MG63 (cell line): ENCODE data around the gene LHFPL2. TPM values are rescaled to one million over a fixed set of nuclear protein-coding genes. Genes with fewer than 3 reads are reported as not detected.
A peak's percentile ranks its signal among the peaks of the same experiment; 100 is the strongest.
"Not testable (repeated sequence)": the region's sequence is repeated elsewhere in the genome, so short reads cannot be mapped to it uniquely, and the experiment has no call there.

Experiments used
- DNase-seq: peaks from one replicate; pipeline ENCODE4 v3.0.0-alpha.2; 2020
- H3K27me3 ChIP-seq: fragments of 250-450 bp; sonication (Bioruptor Pico); 2 replicates; pipeline ENCODE4 v1.5.1; 2020; ENCODE audit warnings: mild to moderate bottlenecking, moderate library complexity
- H3K36me3 ChIP-seq: fragments of 250-450 bp; sonication (Bioruptor Pico); 2 replicates; pipeline ENCODE4 v1.5.1; 2020; ENCODE audit warnings: mild to moderate bottlenecking, moderate library complexity
- H3K4me3 ChIP-seq: fragments of 250-450 bp; sonication (Bioruptor Pico); 2 replicates; pipeline ENCODE4 v1.5.1; 2020; ENCODE audit warnings: mild to moderate bottlenecking, moderate library complexity
- H3K9me3 ChIP-seq: fragments of 250-450 bp; sonication (Bioruptor Pico); 2 replicates; pipeline ENCODE4 v1.5.1; 2020; ENCODE audit warnings: mild to moderate bottlenecking, moderate library complexity
- total RNA-seq: library from RNA; depleted of rRNA; stranded (reverse); fragments of >200 nt; shearing (Covaris generic); gene quantifications from 2 replicates; pipeline ENCODE4 v1.2.3, GENCODE V29; 2014; ENCODE audit warnings: low replicate concordance

LHFPL2 gene
- total RNA-seq, 1 experiment from 2014 or later = 14.0 TPM

- Histone ChIP-seq H3K27me3 (no peaks in the 10 kb centered on the region), H3K4me3 (no peak overlapping the region), H3K36me3 (peaks cover 23% of the 10 kb centered on the region), H3K9me3 (no peaks in the 10 kb centered on the region)
- no peak for DNase-seq
These were observed 157.7 kb downstream of the LHFPL2 start for GRCh38 chr5:78490709-78491485.

DNA sequence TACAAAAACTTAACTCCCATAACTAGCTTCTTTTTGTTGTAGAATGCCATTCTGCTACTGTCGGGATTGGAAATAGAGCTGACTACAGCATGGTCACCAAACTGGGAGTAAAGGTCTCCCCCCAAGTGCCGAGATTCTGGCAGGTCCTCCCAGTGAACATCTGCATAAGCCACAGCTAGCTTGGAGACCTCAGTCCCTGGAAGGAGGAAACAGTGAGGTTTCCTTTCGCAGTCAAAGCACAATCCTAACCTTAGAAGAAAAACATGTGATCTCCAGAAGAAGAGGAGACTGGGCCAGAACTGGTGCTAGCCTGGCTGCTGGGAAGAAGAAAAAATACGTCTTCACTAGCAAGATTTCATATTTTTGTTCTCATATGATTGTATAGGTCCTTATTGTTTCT, 160.7 kb downstream of the LHFPL2 start:
- H3K9me3 ChIP-seq = no peaks in the 10 kb centered on the region

DNA sequence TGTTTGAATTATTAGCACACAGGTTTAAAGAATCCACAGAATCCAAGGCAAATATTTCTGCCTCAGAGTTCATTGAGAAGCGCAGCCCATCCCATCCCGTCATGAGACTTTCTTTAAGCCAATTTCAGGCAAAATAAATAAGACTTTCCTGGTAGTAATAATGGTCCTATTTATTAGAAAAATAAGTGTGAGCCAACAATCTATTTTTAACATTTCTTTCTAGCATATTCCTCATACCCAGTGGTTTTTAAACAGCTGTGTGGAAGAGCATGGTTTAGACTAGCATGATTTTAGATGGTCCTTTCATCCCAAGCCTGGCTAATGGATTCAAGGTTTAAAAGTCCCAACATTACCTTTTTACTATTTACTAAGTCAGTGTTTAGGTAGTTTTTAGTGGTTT, 162.4 kb downstream of the LHFPL2 start:
- Histone ChIP-seq H3K27me3 (no peaks in the 10 kb centered on the region), H3K36me3 (peaks cover 27% of the 10 kb centered on the region), H3K4me3 (no peak overlapping the region), H3K9me3 (no peaks in the 10 kb centered on the region)
- no peak for DNase-seq

More for the DNA sequence above, 160.7 kb downstream of the LHFPL2 start:
- no peak for DNase-seq
- Histone ChIP-seq H3K4me3 (no peak overlapping the region), H3K36me3 (peaks cover 23% of the 10 kb centered on the region), H3K27me3 (no peaks in the 10 kb centered on the region)

- DNase-seq = peak; percentile 20
- peaks cover 27% of the 10 kb centered on the region for H3K36me3 ChIP-seq
These were observed 164.6 kb downstream of the LHFPL2 start for GRCh38 chr5:78483809-78484521.

GRCh38 chr5:78482948-78483347, 165.6 kb downstream of the LHFPL2 start:
- Histone ChIP-seq H3K27me3 (no peaks in the 10 kb centered on the region), H3K4me3 (no peak overlapping the region), H3K9me3 (no peaks in the 10 kb centered on the region), H3K36me3 (peaks cover 20% of the 10 kb centered on the region)
- no peak for DNase-seq

More at GRCh38 chr5:78483809-78484521, 164.6 kb downstream of the LHFPL2 start:
- Histone ChIP-seq H3K9me3 (no peaks in the 10 kb centered on the region), H3K27me3 (no peaks in the 10 kb centered on the region), H3K4me3 (no peak overlapping the region)

- DNase-seq = no peak
- H3K4me3 ChIP-seq = no peak overlapping the region
- H3K9me3 ChIP-seq = no peaks in the 10 kb centered on the region
- no peaks in the 10 kb centered on the region for H3K27me3 ChIP-seq
- H3K36me3 ChIP-seq = no peaks in the 10 kb centered on the region; the same call in 1 of the 2 replicates
These were observed 171.8 kb downstream of the LHFPL2 start for GRCh38 chr5:78476795-78477194.

GRCh38 chr5:78475370-78475769, 173.2 kb downstream of the LHFPL2 start:
- Histone ChIP-seq H3K4me3 (no peak overlapping the region), H3K9me3 (no peaks in the 10 kb centered on the region), H3K27me3 (no peaks in the 10 kb centered on the region), H3K36me3 (no peaks in the 10 kb centered on the region)
- DNase-seq = no peak

DNA sequence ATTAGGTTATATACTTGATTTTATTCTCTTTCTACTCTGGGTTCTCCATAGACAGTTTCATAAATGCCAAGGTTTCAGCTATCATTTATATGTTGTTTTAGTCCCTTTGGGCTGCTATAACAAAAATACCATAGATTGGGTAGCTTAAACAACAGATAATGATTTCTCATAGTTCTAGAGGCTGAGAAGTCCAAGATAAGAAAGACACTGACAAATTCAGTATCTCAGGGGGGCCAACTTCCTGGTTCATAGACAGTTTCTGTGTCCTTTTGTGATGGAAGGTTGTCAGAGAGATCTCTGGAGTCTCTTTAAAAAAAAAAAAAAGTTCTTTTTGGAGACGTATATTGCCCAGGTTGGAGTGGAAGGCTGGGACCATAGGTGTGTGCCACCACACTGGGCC, 174.8 kb downstream of the LHFPL2 start:
- H3K27me3 ChIP-seq = no peaks in the 10 kb centered on the region
- no peak for DNase-seq
- no peaks in the 10 kb centered on the region for H3K9me3 ChIP-seq
- no peak overlapping the region for H3K4me3 ChIP-seq
- no peaks in the 10 kb centered on the region for H3K36me3 ChIP-seq

- no peak overlapping the region for H3K4me3 ChIP-seq
- DNase-seq = no peak
- H3K36me3 ChIP-seq = no peaks in the 10 kb centered on the region
- H3K27me3 ChIP-seq = no peaks in the 10 kb centered on the region
- no peaks in the 10 kb centered on the region for H3K9me3 ChIP-seq
These were observed 176.0 kb downstream of the LHFPL2 start for GRCh38 chr5:78472469-78473106.

GRCh38 chr5:78471896-78472295, 176.7 kb downstream of the LHFPL2 start:
- H3K27me3 ChIP-seq = no peaks in the 10 kb centered on the region
- no peak for DNase-seq
- no peaks in the 10 kb centered on the region for H3K9me3 ChIP-seq
- no peak overlapping the region for H3K4me3 ChIP-seq
- H3K36me3 ChIP-seq = no peaks in the 10 kb centered on the region

DNA sequence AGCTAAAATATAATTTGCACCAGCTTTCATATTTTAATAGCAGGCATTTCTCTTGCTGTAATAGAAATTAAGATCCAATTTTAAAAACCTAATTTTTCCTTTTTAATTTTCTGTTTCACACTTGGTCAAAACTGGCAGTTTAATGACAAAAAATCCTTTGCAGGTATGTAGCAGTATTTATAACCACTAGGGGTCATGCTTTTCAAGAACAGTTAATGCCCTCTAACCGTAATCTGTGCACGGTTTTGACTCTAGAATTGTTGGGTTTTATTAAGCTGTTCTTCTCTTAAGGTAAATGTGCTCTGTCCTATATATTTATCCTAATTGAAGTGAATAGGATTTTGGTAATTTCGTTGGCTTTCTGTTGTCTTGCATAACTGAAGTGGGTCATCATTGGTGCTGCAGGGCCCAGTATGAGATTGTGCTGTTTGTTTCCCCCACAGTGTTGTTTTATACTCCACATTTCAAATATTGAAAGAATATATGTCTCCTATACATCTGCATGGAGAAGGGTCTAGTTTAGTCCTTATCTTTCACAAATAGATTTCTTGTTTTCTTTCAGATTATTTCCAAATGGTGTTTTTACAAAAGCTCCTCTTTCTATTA, 180.7 kb downstream of the LHFPL2 start:
- DNase-seq = no peak
- Histone ChIP-seq H3K27me3 (no peaks in the 10 kb centered on the region), H3K36me3 (no peaks in the 10 kb centered on the region), H3K9me3 (no peaks in the 10 kb centered on the region), H3K4me3 (no peak overlapping the region)

DNA sequence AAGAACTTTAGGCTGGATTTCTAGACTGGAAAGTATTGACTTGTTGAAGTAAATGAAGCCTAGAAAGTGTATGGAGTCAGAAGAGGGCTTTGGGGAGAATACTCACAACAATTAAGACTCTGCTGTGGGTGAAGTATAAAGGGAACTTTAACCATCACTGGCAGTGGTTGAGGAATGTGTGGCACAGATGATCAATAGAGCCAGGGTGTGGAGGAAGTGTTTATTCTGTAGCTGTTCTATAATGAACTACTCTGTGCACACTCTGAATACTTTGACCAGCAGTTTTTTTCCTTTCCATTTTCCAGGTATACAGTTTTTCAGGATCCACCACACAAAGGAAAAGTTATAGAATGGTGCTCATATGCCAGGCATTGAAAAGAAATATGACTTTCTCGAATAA, 181.4 kb downstream of the LHFPL2 start:
- no peaks in the 10 kb centered on the region for H3K27me3 ChIP-seq
- H3K9me3 ChIP-seq = no peaks in the 10 kb centered on the region
- no peaks in the 10 kb centered on the region for H3K36me3 ChIP-seq
- no peak overlapping the region for H3K4me3 ChIP-seq
- no peak for DNase-seq

GRCh38 chr5:78458843-78459242, 189.7 kb downstream of the LHFPL2 start:
- no peak for DNase-seq
- no peak overlapping the region for H3K4me3 ChIP-seq
- no peaks in the 10 kb centered on the region for H3K36me3 ChIP-seq
- H3K27me3 ChIP-seq = no peaks in the 10 kb centered on the region
- no peaks in the 10 kb centered on the region for H3K9me3 ChIP-seq

- not testable (repeated sequence) for H3K9me3 ChIP-seq, H3K27me3 ChIP-seq
These were observed 191.1 kb downstream of the LHFPL2 start for GRCh38 chr5:78457507-78457906.

DNA sequence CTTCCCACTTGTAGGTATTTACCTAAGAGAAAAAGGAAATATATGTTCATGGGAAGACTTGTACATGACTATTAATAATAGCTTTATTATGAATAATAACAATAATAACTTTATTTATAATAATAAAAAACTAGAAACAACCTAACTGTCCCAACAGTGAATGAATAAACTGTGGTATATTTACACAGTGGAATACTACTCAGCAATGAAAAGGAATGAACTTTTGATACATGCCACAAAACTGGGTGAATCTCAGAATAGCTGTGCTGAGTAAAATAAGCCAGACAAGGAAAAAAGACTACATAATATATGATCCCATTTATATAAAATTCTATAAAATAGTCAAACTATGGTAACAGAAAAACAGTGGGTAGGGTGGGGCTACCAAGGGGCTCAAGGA, 199.5 kb downstream of the LHFPL2 start:
- no peak for DNase-seq
- H3K9me3 ChIP-seq = no peaks in the 10 kb centered on the region
- no peaks in the 10 kb centered on the region for H3K27me3 ChIP-seq
- no peak overlapping the region for H3K4me3 ChIP-seq
- H3K36me3 ChIP-seq = no peaks in the 10 kb centered on the region

More at GRCh38 chr5:78457507-78457906, 191.1 kb downstream of the LHFPL2 start:
- not testable (repeated sequence) for H3K4me3 ChIP-seq, DNase-seq, H3K36me3 ChIP-seq

DNA sequence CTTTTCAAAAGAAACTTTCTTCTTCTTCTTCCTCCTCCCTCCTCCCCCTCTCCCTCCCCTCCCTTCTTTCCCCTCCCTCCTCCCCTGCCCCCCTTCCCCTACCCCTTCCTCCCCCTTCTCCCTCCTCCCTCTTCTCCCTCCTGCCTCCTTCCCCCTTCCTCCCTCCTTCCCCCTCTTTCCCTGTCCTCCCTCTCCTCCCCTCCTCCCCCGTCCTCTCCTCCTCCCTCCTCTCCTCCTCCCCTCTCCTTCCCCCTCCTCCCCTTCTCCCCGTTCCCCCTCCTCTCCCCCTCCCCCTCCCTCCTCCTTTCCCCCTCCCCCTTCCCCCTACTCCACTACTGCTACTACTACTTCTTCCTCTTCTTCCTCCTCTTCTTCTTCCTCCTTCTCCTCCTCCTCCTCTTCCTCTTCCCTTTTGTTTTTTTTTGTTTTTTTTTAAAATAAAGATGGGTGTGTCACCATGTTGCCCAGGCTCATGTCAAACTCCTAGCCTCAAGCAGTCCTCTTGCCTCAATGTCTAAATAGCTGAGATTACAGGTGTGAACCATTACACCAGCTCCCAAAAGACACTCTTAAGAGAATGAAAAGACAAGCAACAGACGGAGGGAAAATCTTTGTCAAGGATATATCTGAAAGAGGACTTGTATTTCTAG, 200.7 kb downstream of the LHFPL2 start:
- Histone ChIP-seq H3K36me3 (no peaks in the 10 kb centered on the region), H3K9me3 (no peaks in the 10 kb centered on the region), H3K4me3 (no peak overlapping the region), H3K27me3 (no peaks in the 10 kb centered on the region)
- no peak for DNase-seq
